ENCODE data around the gene MYCN.

DNA sequence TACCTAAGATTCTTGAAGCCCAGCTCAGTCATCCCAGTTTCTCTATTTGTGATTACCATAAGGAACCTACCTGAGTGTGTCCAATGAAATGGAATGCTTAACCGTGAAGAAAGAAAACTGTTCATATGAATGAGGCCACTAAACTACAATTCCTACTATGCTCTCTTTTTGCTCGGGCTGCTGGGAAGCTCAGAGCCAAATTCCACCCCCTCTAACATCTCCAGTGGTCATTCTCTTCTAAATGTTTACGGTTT is 8.3 kb downstream of the MYCN start:
- TF ChIP-seq, protein P1, sequence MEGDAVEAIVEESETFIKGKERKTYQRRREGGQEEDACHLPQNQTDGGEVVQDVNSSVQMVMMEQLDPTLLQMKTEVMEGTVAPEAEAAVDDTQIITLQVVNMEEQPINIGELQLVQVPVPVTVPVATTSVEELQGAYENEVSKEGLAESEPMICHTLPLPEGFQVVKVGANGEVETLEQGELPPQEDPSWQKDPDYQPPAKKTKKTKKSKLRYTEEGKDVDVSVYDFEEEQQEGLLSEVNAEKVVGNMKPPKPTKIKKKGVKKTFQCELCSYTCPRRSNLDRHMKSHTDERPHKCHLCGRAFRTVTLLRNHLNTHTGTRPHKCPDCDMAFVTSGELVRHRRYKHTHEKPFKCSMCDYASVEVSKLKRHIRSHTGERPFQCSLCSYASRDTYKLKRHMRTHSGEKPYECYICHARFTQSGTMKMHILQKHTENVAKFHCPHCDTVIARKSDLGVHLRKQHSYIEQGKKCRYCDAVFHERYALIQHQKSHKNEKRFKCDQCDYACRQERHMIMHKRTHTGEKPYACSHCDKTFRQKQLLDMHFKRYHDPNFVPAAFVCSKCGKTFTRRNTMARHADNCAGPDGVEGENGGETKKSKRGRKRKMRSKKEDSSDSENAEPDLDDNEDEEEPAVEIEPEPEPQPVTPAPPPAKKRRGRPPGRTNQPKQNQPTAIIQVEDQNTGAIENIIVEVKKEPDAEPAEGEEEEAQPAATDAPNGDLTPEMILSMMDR (IDR thresholded peaks at IDR 0.05; ENCODE audit: low read length) = no peak
- TF ChIP-seq EZH2 (IDR thresholded peaks at IDR 0.05; ENCODE audit: borderline replicate concordance, low read length) = no peak

Measured in OCI-LY1 (cell line).